ENCODE results near the gene CYP24A1.
A peak's percentile ranks its signal among the peaks of the same experiment; 100 is the strongest.

DNA sequence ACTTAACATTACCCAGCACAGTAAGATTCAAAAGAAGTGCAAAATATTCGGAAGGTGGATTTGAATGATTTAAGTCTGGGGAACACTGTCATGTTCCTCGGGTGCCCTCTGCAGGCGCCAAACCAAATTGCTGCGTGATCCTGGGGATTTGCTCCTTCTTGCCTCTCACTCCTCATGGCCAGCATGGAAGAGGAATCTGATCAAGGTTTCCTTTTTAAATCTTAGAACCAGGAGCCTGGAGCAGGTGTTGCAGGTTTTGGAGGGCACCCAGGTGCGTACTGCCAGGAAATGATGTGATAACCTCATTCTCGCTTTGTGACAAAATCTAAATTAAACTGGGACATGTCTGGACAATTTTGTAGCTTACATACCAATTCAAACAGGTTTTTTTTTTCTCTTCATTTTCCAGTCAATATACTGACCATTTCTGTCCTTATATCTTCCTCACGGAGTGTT is 26.0 kb upstream of the CYP24A1 start:
- TF ChIP-seq TAF1 (IDR thresholded peaks at IDR 0.05; ENCODE audit: low read depth) = no peak
- TF ChIP-seq, protein P1, sequence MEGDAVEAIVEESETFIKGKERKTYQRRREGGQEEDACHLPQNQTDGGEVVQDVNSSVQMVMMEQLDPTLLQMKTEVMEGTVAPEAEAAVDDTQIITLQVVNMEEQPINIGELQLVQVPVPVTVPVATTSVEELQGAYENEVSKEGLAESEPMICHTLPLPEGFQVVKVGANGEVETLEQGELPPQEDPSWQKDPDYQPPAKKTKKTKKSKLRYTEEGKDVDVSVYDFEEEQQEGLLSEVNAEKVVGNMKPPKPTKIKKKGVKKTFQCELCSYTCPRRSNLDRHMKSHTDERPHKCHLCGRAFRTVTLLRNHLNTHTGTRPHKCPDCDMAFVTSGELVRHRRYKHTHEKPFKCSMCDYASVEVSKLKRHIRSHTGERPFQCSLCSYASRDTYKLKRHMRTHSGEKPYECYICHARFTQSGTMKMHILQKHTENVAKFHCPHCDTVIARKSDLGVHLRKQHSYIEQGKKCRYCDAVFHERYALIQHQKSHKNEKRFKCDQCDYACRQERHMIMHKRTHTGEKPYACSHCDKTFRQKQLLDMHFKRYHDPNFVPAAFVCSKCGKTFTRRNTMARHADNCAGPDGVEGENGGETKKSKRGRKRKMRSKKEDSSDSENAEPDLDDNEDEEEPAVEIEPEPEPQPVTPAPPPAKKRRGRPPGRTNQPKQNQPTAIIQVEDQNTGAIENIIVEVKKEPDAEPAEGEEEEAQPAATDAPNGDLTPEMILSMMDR (IDR thresholded peaks at IDR 0.05; ENCODE audit: poor library complexity, severe bottlenecking) = peak; percentile 86
- TF ChIP-seq EP300 (conservative IDR thresholded peaks at IDR 0.05; ENCODE audit: poor library complexity, severe bottlenecking) = no peak
